ENCODE results near the gene VMAC. TPM values are rescaled to one million over a fixed set of nuclear protein-coding genes. Genes with fewer than 3 reads are reported as not detected.

Gene VMAC
- total RNA-seq, 1 experiment from 2014 or later = 7.0 TPM

- CTCF ChIA-PET = interaction anchor here (0.6 kb wide), 1 partner anchor 19 kb away, joined by 3 read pairs; no protein-coding TSS in a partner anchor
- no peak for TF ChIP-seq CTCF (IDR thresholded peaks at IDR 0.05; ENCODE audit: unreplicated experiment)
- intact Hi-C loops (cut with micrococcal nuclease) = no loop called here
- DNase-seq (ENCODE audit: unreplicated experiment) = no peak
- H3K9me3 Mint-ChIP-seq (ENCODE audit: unreplicated experiment) = no peaks in the 10 kb centered on the region
- H3K4me3 Mint-ChIP-seq (ENCODE audit: unreplicated experiment) = no peak overlapping the region
- H3K27me3 Mint-ChIP-seq (ENCODE audit: insufficient read depth, unreplicated experiment) = no peaks in the 10 kb centered on the region
- POLR2A ChIA-PET = no interaction called here
- peaks cover 61% of the 10 kb centered on the region for H3K36me3 Mint-ChIP-seq (ENCODE audit: insufficient read depth, unreplicated experiment)
- H3K4me1 Mint-ChIP-seq (ENCODE audit: insufficient read depth, unreplicated experiment) = peaks cover 6% of the 10 kb centered on the region
- no peak overlapping the region for H3K27ac Mint-ChIP-seq (ENCODE audit: low read depth, unreplicated experiment)
- BruUV-seq (replicated peaks) = no TSS peak
These were observed 11.6 kb downstream of the VMAC start for GRCh38 chr19:5916181-5916708.

- intact Hi-C loops (cut with micrococcal nuclease) = no loop called here
- peaks cover 6% of the 10 kb centered on the region for H3K4me1 Mint-ChIP-seq (ENCODE audit: insufficient read depth, unreplicated experiment)
- no peak overlapping the region for H3K4me3 Mint-ChIP-seq (ENCODE audit: unreplicated experiment)
- peaks cover 70% of the 10 kb centered on the region for H3K36me3 Mint-ChIP-seq (ENCODE audit: insufficient read depth, unreplicated experiment)
- no peaks in the 10 kb centered on the region for H3K27me3 Mint-ChIP-seq (ENCODE audit: insufficient read depth, unreplicated experiment)
- TF ChIP-seq CTCF (IDR thresholded peaks at IDR 0.05; ENCODE audit: unreplicated experiment) = no peak
- H3K27ac Mint-ChIP-seq (ENCODE audit: low read depth, unreplicated experiment) = no peak overlapping the region
- ChIA-PET POLR2A (interaction anchor here (0.6 kb wide), 1 partner anchor 123 kb away, joined by 3 read pairs; no protein-coding TSS in a partner anchor), CTCF (interaction anchor here (0.6 kb wide), 1 partner anchor 11 kb away, joined by 3 read pairs; no protein-coding TSS in a partner anchor)
- DNase-seq (ENCODE audit: unreplicated experiment) = no peak
- BruUV-seq (replicated peaks) = no TSS peak
- H3K9me3 Mint-ChIP-seq (ENCODE audit: unreplicated experiment) = no peaks in the 10 kb centered on the region
These were observed 12.9 kb downstream of the VMAC start for GRCh38 chr19:5917431-5918107.

- no peak for TF ChIP-seq CTCF (IDR thresholded peaks at IDR 0.05; ENCODE audit: unreplicated experiment)
- H3K27ac Mint-ChIP-seq (ENCODE audit: low read depth, unreplicated experiment) = no peak overlapping the region
- no peak for DNase-seq (ENCODE audit: unreplicated experiment)
- H3K9me3 Mint-ChIP-seq (ENCODE audit: unreplicated experiment) = no peaks in the 10 kb centered on the region
- ChIA-PET POLR2A (interaction anchor here (0.8 kb wide), 1 partner anchor 144 kb away, joined by 3 read pairs; no protein-coding TSS in a partner anchor), CTCF (interaction anchor here (0.5 kb wide), 1 partner anchor 30 kb away, joined by 5 read pairs; no protein-coding TSS in a partner anchor)
- H3K4me1 Mint-ChIP-seq (ENCODE audit: insufficient read depth, unreplicated experiment) = peaks cover 6% of the 10 kb centered on the region
- H3K27me3 Mint-ChIP-seq (ENCODE audit: insufficient read depth, unreplicated experiment) = no peaks in the 10 kb centered on the region
- intact Hi-C loops (cut with micrococcal nuclease) = no loop called here
- no peak overlapping the region for H3K4me3 Mint-ChIP-seq (ENCODE audit: unreplicated experiment)
- BruUV-seq (replicated peaks) = no TSS peak
- peaks cover 67% of the 10 kb centered on the region for H3K36me3 Mint-ChIP-seq (ENCODE audit: insufficient read depth, unreplicated experiment)
These were observed 13.9 kb downstream of the VMAC start for GRCh38 chr19:5918463-5919079.

GRCh38 chr19:5921516-5922160 lies 17.0 kb downstream of the VMAC start:
- BruUV-seq (replicated peaks) = no TSS peak
- ChIA-PET CTCF (interaction anchor here (0.6 kb wide), 1 partner anchor 442 kb away, joined by 3 read pairs; no protein-coding TSS in a partner anchor), POLR2A (interaction anchor here (0.7 kb wide), 1 partner anchor 1252 kb away, joined by 3 read pairs; no protein-coding TSS in a partner anchor)
- intact Hi-C loops (cut with micrococcal nuclease) = no loop called here
- Mint-ChIP-seq H3K36me3 (ENCODE audit: insufficient read depth, unreplicated experiment) (peaks cover 71% of the 10 kb centered on the region), H3K27ac (ENCODE audit: low read depth, unreplicated experiment) (no peak overlapping the region), H3K27me3 (ENCODE audit: insufficient read depth, unreplicated experiment) (no peaks in the 10 kb centered on the region), H3K4me3 (ENCODE audit: unreplicated experiment) (no peak overlapping the region), H3K4me1 (ENCODE audit: insufficient read depth, unreplicated experiment) (no peaks in the 10 kb centered on the region), H3K9me3 (ENCODE audit: unreplicated experiment) (no peaks in the 10 kb centered on the region)
- no peak for DNase-seq (ENCODE audit: unreplicated experiment)
- no peak for TF ChIP-seq CTCF (IDR thresholded peaks at IDR 0.05; ENCODE audit: unreplicated experiment)

All from MCF 10A (cell line).